Gastrocnemius medialis (tissue), 4 donors: ENCODE results near the gene MAN2C1.

ENCODE experiments used
- POLR2A ChIP-seq, 2 donors: fragments of 450-650 bp; IDR thresholded peaks; one replicate each; pipeline ENCODE4 v1.6.1; 2017; ENCODE audit warnings: antibody characterized with exemption in 2 of 2, mild to moderate bottlenecking in 2 of 2, moderate library complexity in 2 of 2
- TF ChIP-seq, protein P1 (sequence below), 5 experiments: fragments of 450-650 bp in 3 of 5; fragments of 200-600 bp in 2 of 5; sonication (generic) in 2 of 5; IDR thresholded peaks in 4 of 5; conservative IDR thresholded peaks in 1 of 5; 1 replicate in 4 of 5; 2 replicates in 1 of 5; pipeline ENCODE4 v1.5.1; 2016 to 2019; ENCODE audit warnings: antibody characterized with exemption in 5 of 5, mild to moderate bottlenecking in 3 of 5, moderate library complexity in 3 of 5

DNA sequence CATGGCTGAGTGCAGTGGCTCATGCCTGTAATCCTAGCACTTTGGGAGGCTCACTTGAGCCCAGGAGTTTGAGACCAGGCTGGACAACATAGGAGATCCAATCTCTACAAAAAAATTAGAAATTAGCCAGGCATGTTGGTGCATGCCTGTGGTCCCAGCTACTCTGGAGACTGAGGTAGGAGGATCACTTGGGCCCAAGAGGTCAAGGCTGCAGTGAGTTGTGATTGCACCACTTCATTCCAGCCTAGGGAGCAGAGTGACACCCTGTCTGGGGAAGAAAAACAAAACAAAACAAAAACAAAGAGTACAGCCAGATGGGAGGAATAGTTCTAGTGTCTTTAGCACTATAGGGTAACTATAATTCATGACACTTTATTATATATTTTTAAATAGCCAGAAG is 58.7 kb downstream of the MAN2C1 start:
- TF ChIP-seq, protein P1, sequence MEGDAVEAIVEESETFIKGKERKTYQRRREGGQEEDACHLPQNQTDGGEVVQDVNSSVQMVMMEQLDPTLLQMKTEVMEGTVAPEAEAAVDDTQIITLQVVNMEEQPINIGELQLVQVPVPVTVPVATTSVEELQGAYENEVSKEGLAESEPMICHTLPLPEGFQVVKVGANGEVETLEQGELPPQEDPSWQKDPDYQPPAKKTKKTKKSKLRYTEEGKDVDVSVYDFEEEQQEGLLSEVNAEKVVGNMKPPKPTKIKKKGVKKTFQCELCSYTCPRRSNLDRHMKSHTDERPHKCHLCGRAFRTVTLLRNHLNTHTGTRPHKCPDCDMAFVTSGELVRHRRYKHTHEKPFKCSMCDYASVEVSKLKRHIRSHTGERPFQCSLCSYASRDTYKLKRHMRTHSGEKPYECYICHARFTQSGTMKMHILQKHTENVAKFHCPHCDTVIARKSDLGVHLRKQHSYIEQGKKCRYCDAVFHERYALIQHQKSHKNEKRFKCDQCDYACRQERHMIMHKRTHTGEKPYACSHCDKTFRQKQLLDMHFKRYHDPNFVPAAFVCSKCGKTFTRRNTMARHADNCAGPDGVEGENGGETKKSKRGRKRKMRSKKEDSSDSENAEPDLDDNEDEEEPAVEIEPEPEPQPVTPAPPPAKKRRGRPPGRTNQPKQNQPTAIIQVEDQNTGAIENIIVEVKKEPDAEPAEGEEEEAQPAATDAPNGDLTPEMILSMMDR (IDR thresholded peaks at IDR 0.05 in 4 of 5, conservative IDR thresholded peaks at IDR 0.05 in 1 of 5), result no peak
- no peak for TF ChIP-seq POLR2A (IDR thresholded peaks at IDR 0.05)
